Pancreas (tissue), 10 donors: ENCODE results near the gene SLC22A17. TPM values are rescaled to one million over a fixed set of nuclear protein-coding genes. Genes with fewer than 3 reads are reported as not detected.
"Not testable (repeated sequence)": the region's sequence is repeated elsewhere in the genome, so short reads cannot be mapped to it uniquely, and the experiment has no call there.

Experiments used
- ATAC-seq, 4 donors: fragments of 200-7000 bp; cut with Tn5 transposase; one replicate each; pipeline versions ENCODE4 v1.8.0 to v1.9.1; 2020; ENCODE audit warnings: mild to moderate bottlenecking in 4 of 4, moderate library complexity in 4 of 4
- DNase-seq, 6 donors: peaks; one replicate each; pipeline ENCODE4 v3.0.0-alpha.2; 2020
- FAIRE-seq: peaks from 2 replicates; lab custom pipeline; 2012; peaks lifted over from hg19 to GRCh38; lab: Jason Lieb, UNC
- H3K27ac ChIP-seq, 4 donors: fragments of 200-600 bp; sonication (generic); 1 replicate in 3 of 4; 2 replicates in 1 of 4; pipeline versions ENCODE4 v1.5.0 to v1.8.0; 2020
- H3K27me3 ChIP-seq, 4 donors: fragments of 200-600 bp; one replicate each; pipeline ENCODE4 v1.8.0; 2021
- H3K36me3 ChIP-seq, 3 donors: fragments of 200-600 bp; sonication (generic) in 1 of 3; one replicate each; pipeline versions ENCODE4 v1.5.0 to v1.8.0; 2020 to 2021
- H3K4me1 ChIP-seq, 3 donors: fragments of 200-600 bp; one replicate each; pipeline ENCODE4 v1.8.0; 2021
- H3K4me3 ChIP-seq, 4 donors: fragments of 200-600 bp; sonication (generic) in 2 of 4; one replicate each; pipeline versions ENCODE4 v1.5.0 to v1.8.0; 2020 to 2021
- H3K9me3 ChIP-seq, 4 donors: fragments of 200-600 bp; one replicate each; pipeline ENCODE4 v1.8.0; 2021
- CTCF ChIP-seq, 4 donors: fragments of 200-600 bp; sonication (generic) in 3 of 4; IDR thresholded peaks; one replicate each; pipeline versions ENCODE4 v1.5.0 to v1.8.0; 2021; ENCODE audit warnings: antibody characterized with exemption in 4 of 4
- WGBS, 2 donors: extraction: QIAGEN DNeasy Blood & Tissue Kit; methylation state at CpG; one replicate each; pipeline ENCODE4 v1.1.7; 2013; 5-methylcytosine and 5-hydroxymethylcytosine counted together
- intact Hi-C, 3 donors: fragments of 100-400 bp; cut with DNase I; formaldehyde crosslinking; loops; one replicate each; pipeline versions ENCODE4 v1.11.1 to v1.14.2; 2022
- polyA plus RNA-seq, 2 donors: library from polyadenylated mRNA; stranded (reverse); fragments of 200-250 nt; gene quantifications; one replicate each; pipeline ENCODE4 v1.2.3, GENCODE V29; 2013
- total RNA-seq, 6 donors: library from RNA; stranded (reverse); fragmentation: NEBNext Ultra II Directional in 4 of 6; extraction: Animal tissue kit (Norgen Biotek cat#: 25700) in 4 of 6; gene quantifications; one replicate each; pipeline versions ENCODE4 v1.2.1 to v1.2.4, GENCODE V29; 2021 to 2023
- donor health status: healthy with polysubstance abuse.
- donor health status: DM: no; HTN: no; CAD: no; lungs with moderate emphysema.
- donor health status: DM: no; HTN: no; CAD: no.
- donor health status: control.
- donor health status: control.
- donor health status: Bipolar disorder and iron deficiency.
- donor health status: DM: yes; HTN: yes; CAD: no.
- donor health status: DM: no; HTN: no; CAD: no.
- donor health status: DM: no; HTN: no; CAD: no.
- donor health status: DM: yes; HTN: yes; CAD: no.

The SLC22A17 gene
- total and polyA plus RNA-seq, 8 donors = 6.4 to 90.7 (median 14.8) TPM

GRCh38 chr14:23389396-23389795 lies 36.7 kb upstream of the SLC22A17 start:
- 82 to 83% methylated on average over 12 of the region's 12 CpGs for WGBS, 2 donors
- Histone ChIP-seq H3K9me3 (no peaks in the 10 kb centered on the region), H3K36me3 (no peaks in the 10 kb centered on the region), H3K27me3 (no peaks in the 10 kb centered on the region), H3K4me3 (no peak overlapping the region), H3K27ac (no peak overlapping the region), H3K4me1 (peaks cover 0 to 4% (median 0%) of the 10 kb centered on the region in 3 donors)
- TF ChIP-seq CTCF (IDR thresholded peaks at IDR 0.05) = no peak
- DNase-seq = no peak
- intact Hi-C loops = no loop called here
- no peak for ATAC-seq
- no peak for FAIRE-seq

GRCh38 chr14:23388996-23389395 lies 36.3 kb upstream of the SLC22A17 start:
- FAIRE-seq = no peak
- Histone ChIP-seq H3K9me3 (no peaks in the 10 kb centered on the region), H3K4me3 (no peak overlapping the region), H3K27me3 (no peaks in the 10 kb centered on the region), H3K36me3 (no peaks in the 10 kb centered on the region), H3K27ac (no peak overlapping the region), H3K4me1 (peaks cover 0 to 4% (median 0%) of the 10 kb centered on the region in 3 donors)
- DNase-seq = no peak
- TF ChIP-seq CTCF (IDR thresholded peaks at IDR 0.05) = no peak
- no peak for ATAC-seq
- 93% methylated on average over 8 of the region's 8 CpGs for WGBS, 2 donors
- intact Hi-C loops = no loop called here

GRCh38 chr14:23387916-23388882 lies 35.5 kb upstream of the SLC22A17 start:
- intact Hi-C loops = no loop called here

GRCh38 chr14:23386999-23387398 lies 34.3 kb upstream of the SLC22A17 start:
- TF ChIP-seq CTCF (IDR thresholded peaks at IDR 0.05) = no peak
- no peaks in the 10 kb centered on the region for H3K27me3 ChIP-seq
- 91 to 97% methylated on average over 1 of the region's 1 CpG for WGBS, 2 donors
- DNase-seq = no peak
- no peaks in the 10 kb centered on the region for H3K9me3 ChIP-seq
- H3K27ac ChIP-seq = no peak overlapping the region
- peaks cover 0 to 4% (median 0%) of the 10 kb centered on the region in 3 donors for H3K4me1 ChIP-seq
- H3K36me3 ChIP-seq = no peaks in the 10 kb centered on the region
- ATAC-seq = no peak
- intact Hi-C loops = no loop called here
- no peak overlapping the region for H3K4me3 ChIP-seq
- no peak for FAIRE-seq

More at GRCh38 chr14:23387916-23388882, 35.5 kb upstream of the SLC22A17 start:
- H3K9me3 ChIP-seq = no peaks in the 10 kb centered on the region
- no peaks in the 10 kb centered on the region for H3K27me3 ChIP-seq
- no peaks in the 10 kb centered on the region for H3K36me3 ChIP-seq
- no peak for FAIRE-seq
- no peak overlapping the region for H3K4me3 ChIP-seq
- TF ChIP-seq CTCF (IDR thresholded peaks at IDR 0.05) = no peak
- 83 to 87% methylated on average over 26 of the region's 26 CpGs for WGBS, 2 donors
- H3K27ac ChIP-seq = no peak overlapping the region
- peaks cover 0 to 4% (median 0%) of the 10 kb centered on the region in 3 donors for H3K4me1 ChIP-seq
- DNase-seq = peak in 1 of 6 donors; percentile 59
- ATAC-seq = no peak

GRCh38 chr14:23386266-23386657 lies 33.6 kb upstream of the SLC22A17 start:
- H3K9me3 ChIP-seq, intact Hi-C loops, FAIRE-seq, DNase-seq, H3K27ac ChIP-seq, H3K4me1 ChIP-seq, H3K27me3 ChIP-seq, H3K36me3 ChIP-seq: not testable (repeated sequence)
- peak overlapping the region in 2 of 4 donors; percentile 20 to 33 for H3K4me3 ChIP-seq
- WGBS, 2 donors = 84 to 87% methylated on average over 16 to 17 of the region's 17 CpGs
- peak in 2 of 4 donors; percentile 4 to 11 for ATAC-seq
